Esophagus squamous epithelium (tissue), 5 donors: ENCODE results near the gene PRR14. TPM values are rescaled to one million over a fixed set of nuclear protein-coding genes. Genes with fewer than 3 reads are reported as not detected.

Experiments used
- DNase-seq: peaks from one replicate; lab custom pipeline; 2025; lab: John Stamatoyannopoulos, UW
- H3K27ac ChIP-seq, 4 donors: fragments of 200-600 bp; sonication (generic); one replicate each; pipeline ENCODE4 v1.5.1; 2016 to 2019; ENCODE audit warnings: mild to moderate bottlenecking in 1 of 4
- H3K27me3 ChIP-seq, 4 donors: fragments of 200-600 bp; sonication (generic); 1 replicate in 3 of 4; 2 replicates in 1 of 4; pipeline versions ENCODE4 v1.5.1 to v1.6.0; 2017 to 2021; ENCODE audit warnings: antibody characterized with exemption in 1 of 4
- H3K36me3 ChIP-seq, 3 donors: fragments of 200-600 bp; sonication (generic); one replicate each; pipeline ENCODE4 v1.5.1; 2016 to 2019
- H3K4me1 ChIP-seq, 3 donors: fragments of 200-600 bp; sonication (generic); one replicate each; pipeline ENCODE4 v1.5.1; 2017 to 2019
- H3K4me3 ChIP-seq, 4 donors: fragments of 200-600 bp; sonication (generic); 1 replicate in 3 of 4; 2 replicates in 1 of 4; pipeline ENCODE4 v1.5.1; 2016 to 2019; ENCODE audit warnings: mild to moderate bottlenecking in 2 of 4, moderate library complexity in 1 of 4
- H3K9me3 ChIP-seq, 3 donors: fragments of 200-600 bp; sonication (generic); one replicate each; pipeline ENCODE4 v1.5.1; 2016 to 2019
- POLR2A ChIP-seq, 4 donors: fragments of 450-650 bp; IDR thresholded peaks; one replicate each; pipeline ENCODE4 v1.6.1; 2017; ENCODE audit warnings: antibody characterized with exemption in 4 of 4, mild to moderate bottlenecking in 4 of 4, moderate library complexity in 3 of 4
- WGBS, 2 donors: methylation state at CpG; one replicate each; pipeline ENCODE4 v1.1.5; 2018; 5-methylcytosine and 5-hydroxymethylcytosine counted together
- intact Hi-C: fragments of 100-400 bp; cut with DNase I; formaldehyde crosslinking; loops from one replicate; pipeline ENCODE4 v1.15.0; 2022
- total RNA-seq, 4 donors: library from RNA; depleted of rRNA; stranded (reverse); fragments of >200 nt; gene quantifications; one replicate each; pipeline ENCODE4 v1.1.0, GENCODE V29; 2016
- TF ChIP-seq, protein P1 (sequence below), 6 experiments: fragments of 450-650 bp in 4 of 6; fragments of 200-600 bp in 2 of 6; sonication (generic) in 2 of 6; IDR thresholded peaks; one replicate each; pipeline ENCODE4 v1.5.1; 2016 to 2019; ENCODE audit warnings: antibody characterized with exemption in 6 of 6, mild to moderate bottlenecking in 4 of 6, moderate library complexity in 4 of 6
- donor health status: DM: yes; HTN: yes; CAD: no.

PRR14 gene
- 10 to 100 TPM; 16.6 to 21.8 (median 20.3) TPM for total RNA-seq

GRCh38 chr16:30650369-30651123, at the start of gene PRR14:
TSS of gene PRR14 (plus strand) at chr16:30650960. CDS start at chr16:30651646, 686 bp downstream.
- peak in 2 of 4 donors; percentile 35 to 40 for TF ChIP-seq POLR2A (IDR thresholded peaks at IDR 0.05)
- TF ChIP-seq, protein P1, sequence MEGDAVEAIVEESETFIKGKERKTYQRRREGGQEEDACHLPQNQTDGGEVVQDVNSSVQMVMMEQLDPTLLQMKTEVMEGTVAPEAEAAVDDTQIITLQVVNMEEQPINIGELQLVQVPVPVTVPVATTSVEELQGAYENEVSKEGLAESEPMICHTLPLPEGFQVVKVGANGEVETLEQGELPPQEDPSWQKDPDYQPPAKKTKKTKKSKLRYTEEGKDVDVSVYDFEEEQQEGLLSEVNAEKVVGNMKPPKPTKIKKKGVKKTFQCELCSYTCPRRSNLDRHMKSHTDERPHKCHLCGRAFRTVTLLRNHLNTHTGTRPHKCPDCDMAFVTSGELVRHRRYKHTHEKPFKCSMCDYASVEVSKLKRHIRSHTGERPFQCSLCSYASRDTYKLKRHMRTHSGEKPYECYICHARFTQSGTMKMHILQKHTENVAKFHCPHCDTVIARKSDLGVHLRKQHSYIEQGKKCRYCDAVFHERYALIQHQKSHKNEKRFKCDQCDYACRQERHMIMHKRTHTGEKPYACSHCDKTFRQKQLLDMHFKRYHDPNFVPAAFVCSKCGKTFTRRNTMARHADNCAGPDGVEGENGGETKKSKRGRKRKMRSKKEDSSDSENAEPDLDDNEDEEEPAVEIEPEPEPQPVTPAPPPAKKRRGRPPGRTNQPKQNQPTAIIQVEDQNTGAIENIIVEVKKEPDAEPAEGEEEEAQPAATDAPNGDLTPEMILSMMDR (IDR thresholded peaks at IDR 0.05): peak in 5 of 6 experiments; percentile 17 to 72 (median 55)
- H3K27me3 ChIP-seq: no peaks in the 10 kb centered on the region
- 0% methylated on average over 7 to 15 of the region's 53 CpGs for WGBS, 2 donors
- peak; percentile 95 for DNase-seq
- no peaks in the 10 kb centered on the region for H3K9me3 ChIP-seq
- H3K4me3 ChIP-seq: peak within 1 kb of the TSS; percentile 43 to 98 (median 88)
- peaks cover 10 to 34% (median 24%) of the 10 kb centered on the region in 3 donors for H3K36me3 ChIP-seq
- intact Hi-C loops: no loop called here
- H3K4me1 ChIP-seq: peaks cover 9 to 33% (median 17%) of the 10 kb centered on the region in 3 donors
- H3K27ac ChIP-seq: peak within 1 kb of the TSS; percentile 83 to 99 (median 98)

- Histone ChIP-seq H3K4me3 (no peak overlapping the region), H3K4me1 (peaks cover 0 to 6% (median 0%) of the 10 kb centered on the region in 3 donors), H3K9me3 (no peaks in the 10 kb centered on the region), H3K36me3 (peaks cover 0 to 46% (median 19%) of the 10 kb centered on the region in 3 donors), H3K27ac (peak overlapping the region in 2 of 4 donors; percentile 3 to 23), H3K27me3 (no peaks in the 10 kb centered on the region)
- WGBS, 2 donors: 73 to 78% methylated on average over 4 of the region's 4 CpGs
- intact Hi-C loops: no loop called here
- TF ChIP-seq POLR2A (IDR thresholded peaks at IDR 0.05): no peak
- TF ChIP-seq, protein P1 (IDR thresholded peaks at IDR 0.05): no peak
- no peak for DNase-seq
These were observed 48.8 kb upstream of the PRR14 start for GRCh38 chr16:30601966-30602365.

DNA sequence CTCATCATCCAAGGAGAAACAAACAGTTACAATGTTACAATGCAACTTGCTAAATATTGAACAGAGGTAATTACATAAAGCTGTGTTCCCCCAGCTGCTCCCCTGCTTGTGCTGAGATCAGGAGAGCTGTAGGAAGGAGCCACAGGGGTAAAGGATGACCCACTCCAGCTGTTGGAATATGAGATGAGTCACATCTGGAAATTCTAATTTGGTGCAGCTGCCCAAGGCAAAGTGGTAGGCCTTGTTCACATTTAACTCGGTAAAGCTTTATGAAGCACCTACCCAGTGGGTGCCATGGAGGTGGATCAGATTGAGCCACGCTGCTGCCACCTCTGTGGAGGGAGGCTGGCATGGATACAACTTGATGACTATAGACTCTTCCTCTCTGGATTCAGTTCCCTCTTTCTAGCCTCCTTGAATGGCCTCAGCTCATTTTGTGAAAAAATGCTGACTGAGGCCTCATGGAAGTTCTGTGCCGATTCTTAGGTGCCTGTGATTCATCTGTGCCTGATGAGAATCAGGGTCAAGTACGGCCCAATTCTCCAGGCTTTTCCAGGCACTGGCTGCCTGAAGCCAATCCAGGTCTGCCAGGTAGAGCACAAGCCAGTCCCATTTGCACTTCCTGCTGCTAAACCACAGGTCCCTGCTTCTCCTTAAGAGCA, 48.0 kb upstream of the PRR14 start:
- TF ChIP-seq, protein P1 (IDR thresholded peaks at IDR 0.05): no peak
- no peak for TF ChIP-seq POLR2A (IDR thresholded peaks at IDR 0.05)
- peaks cover 0 to 54% (median 19%) of the 10 kb centered on the region in 3 donors for H3K36me3 ChIP-seq
- peak overlapping the region in 1 of 4 donors; percentile 23 for H3K27ac ChIP-seq
- H3K9me3 ChIP-seq: no peaks in the 10 kb centered on the region
- no peaks in the 10 kb centered on the region for H3K27me3 ChIP-seq
- 43 to 51% methylated on average over 3 to 4 of the region's 4 CpGs for WGBS, 2 donors
- H3K4me3 ChIP-seq: no peak overlapping the region
- H3K4me1 ChIP-seq: peaks cover 0 to 6% (median 0%) of the 10 kb centered on the region in 3 donors
- no peak for DNase-seq
- intact Hi-C loops: no loop called here

DNA sequence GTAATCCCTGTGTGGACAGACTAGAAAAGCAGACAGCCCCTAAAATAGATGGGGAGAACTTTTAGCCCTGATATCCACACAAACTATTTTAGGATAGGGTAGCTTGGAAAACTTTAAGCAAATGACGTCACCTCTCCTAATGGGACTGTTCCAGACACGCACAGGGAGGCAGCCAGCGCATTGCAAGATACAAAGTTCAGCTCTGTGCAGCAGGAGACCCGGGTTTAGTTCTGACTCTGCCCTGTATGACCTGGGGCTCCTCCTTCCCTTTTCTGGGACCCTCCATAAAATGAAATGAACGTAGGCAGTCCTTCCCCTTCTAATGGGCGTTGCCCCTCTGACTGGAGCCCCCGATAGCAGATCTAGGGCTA, 46.8 kb upstream of the PRR14 start:
- no peak for TF ChIP-seq POLR2A (IDR thresholded peaks at IDR 0.05)
- TF ChIP-seq, protein P1 (IDR thresholded peaks at IDR 0.05): no peak
- WGBS, 2 donors: 78 to 81% methylated on average over 4 to 5 of the region's 7 CpGs
- intact Hi-C loops: no loop called here

More for the DNA sequence above, 46.8 kb upstream of the PRR14 start:
- Histone ChIP-seq H3K9me3 (no peaks in the 10 kb centered on the region), H3K36me3 (peaks cover 0 to 61% (median 19%) of the 10 kb centered on the region in 3 donors), H3K27me3 (no peaks in the 10 kb centered on the region), H3K27ac (no peak overlapping the region), H3K4me3 (no peak overlapping the region), H3K4me1 (peaks cover 0 to 15% (median 2%) of the 10 kb centered on the region in 3 donors)
- no peak for DNase-seq
